VCaP (cell line): Measurements from ENCODE around the gene SLC7A9.

Source experiments
- H3K27ac ChIP-seq: fragments of 450-650 bp; 2 replicates; pipeline ENCODE4 v1.5.1; 2017
- CTCF ChIP-seq: fragments of 450-650 bp; conservative IDR thresholded peaks from 2 replicates; pipeline ENCODE4 v1.5.1; 2017; ENCODE audit warnings: mild to moderate bottlenecking, moderate library complexity

The SLC7A9 gene

DNA sequence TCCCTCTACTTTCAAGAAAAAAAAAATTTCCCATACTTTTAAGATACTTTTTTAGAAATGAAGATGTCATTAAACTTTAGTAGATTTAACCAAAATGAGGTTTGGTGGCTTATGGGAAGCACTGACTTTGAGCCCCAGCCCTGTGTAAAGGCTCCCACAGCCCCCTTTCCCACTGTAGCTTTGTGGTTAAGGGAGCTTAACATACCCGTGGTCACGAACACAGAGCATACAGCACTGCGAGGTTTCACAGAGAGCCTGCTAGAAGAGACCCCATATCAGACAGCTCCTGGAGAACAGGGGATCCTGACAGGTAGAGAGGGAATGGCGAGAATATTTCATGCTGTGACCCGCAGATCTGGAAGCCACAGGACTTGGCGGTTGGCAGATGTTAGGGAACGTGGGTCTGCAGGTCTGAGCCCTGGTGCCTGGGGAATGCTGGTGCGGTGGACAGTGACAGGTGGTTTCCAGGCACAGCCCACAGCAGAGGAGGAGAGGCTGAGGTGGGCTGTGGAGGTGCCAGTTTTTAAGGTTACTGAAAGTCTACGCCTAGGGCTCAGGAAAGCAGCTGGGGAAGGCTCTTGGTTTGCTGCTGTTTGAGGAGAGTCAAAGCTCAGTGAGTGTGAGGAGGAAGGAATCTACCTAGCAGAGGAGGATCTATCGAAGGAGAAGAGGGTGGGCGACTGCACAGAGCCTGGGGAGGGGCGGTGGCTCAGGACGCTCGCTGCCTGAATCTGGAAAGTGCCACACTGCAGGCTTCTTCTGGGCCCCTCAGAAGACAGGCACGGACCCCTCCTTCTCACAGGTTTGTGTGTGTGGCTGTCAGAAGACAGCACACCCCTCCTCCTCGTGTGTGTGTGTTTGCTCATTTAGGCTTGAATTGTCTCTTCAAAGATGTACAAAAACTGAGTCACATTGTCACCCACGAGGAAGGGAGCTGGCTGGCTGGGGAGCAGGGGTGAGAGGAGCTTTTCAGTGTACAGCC is 49.9 kb downstream of the SLC7A9 start:
- no peak overlapping the region for H3K27ac ChIP-seq
- TF ChIP-seq CTCF = no peak

DNA sequence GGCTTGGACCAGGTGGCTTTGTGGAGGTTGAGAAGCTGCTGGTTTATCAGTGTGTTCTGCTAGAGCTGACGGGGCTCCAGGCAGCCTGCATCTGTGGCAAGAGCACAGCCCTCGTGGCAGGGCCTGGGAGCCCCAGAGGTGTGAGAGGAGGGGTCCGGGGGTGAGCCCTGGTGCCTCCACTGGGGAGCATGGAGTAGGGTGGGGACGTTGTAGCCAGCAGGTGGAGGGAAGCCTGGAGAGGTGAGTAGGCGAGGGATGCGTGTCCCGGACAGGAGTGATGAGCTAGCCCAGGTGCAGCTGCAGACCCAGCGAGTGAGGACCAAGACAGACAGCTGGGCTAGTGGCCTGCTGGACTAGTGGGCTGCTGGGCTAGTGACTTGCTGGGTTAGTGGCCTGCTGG is 51.0 kb downstream of the SLC7A9 start:
- TF ChIP-seq CTCF = no peak
- no peak overlapping the region for H3K27ac ChIP-seq

- H3K27ac ChIP-seq = no peak overlapping the region
- no peak for TF ChIP-seq CTCF
These were observed 51.7 kb downstream of the SLC7A9 start for GRCh38 chr19:32817569-32818476.

DNA sequence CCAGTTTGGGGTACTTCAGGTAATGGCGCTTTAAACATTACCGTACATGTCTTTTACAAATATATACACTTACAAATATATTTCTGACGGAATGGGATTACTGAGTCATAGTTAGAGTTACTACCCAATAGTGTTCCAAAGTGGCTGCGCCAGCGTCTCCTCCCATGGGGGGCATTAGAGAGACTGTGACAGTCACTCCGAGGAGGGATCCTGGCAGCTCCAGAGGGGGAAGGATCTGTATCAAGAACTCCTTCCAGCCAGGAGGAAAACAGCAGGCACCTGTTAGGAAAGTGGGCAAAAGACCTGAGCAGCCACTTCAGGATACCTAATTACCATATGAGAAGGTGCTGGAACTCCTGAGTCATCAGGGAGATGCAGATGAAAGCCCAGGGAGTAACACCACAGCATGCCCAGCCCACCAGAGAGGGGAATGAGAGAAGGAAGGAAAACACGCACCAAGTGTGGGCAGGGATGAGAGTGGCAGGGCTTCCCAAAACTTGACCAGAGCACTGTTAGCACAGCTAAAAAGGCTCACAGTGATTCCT is 52.9 kb downstream of the SLC7A9 start:
- no peak for TF ChIP-seq CTCF
- no peak overlapping the region for H3K27ac ChIP-seq

DNA sequence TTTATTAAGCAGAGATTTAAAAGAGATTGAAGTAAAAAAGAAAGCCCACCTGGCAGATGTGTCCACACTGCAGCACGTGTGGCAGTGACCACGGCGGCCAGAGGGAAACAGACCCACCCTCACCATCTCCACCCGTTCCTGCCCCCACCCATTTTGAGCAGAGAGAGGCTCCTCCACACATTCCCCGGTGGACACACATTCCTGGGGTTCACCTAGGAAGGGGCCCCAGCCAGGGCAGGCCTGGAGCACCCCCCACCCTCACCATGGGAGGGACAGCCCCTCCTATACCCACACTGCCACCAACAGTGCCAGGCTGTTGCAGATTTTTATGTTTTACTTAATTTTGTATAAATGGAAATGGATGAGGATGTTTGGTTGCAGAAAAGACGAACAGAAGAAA is 54.9 kb downstream of the SLC7A9 start:
- TF ChIP-seq CTCF = no peak
- H3K27ac ChIP-seq = no peak overlapping the region

GRCh38 chr19:32813862-32814425 is 55.6 kb downstream of the SLC7A9 start:
- no peak overlapping the region for H3K27ac ChIP-seq
- no peak for TF ChIP-seq CTCF
